HG03095 (cell line): ENCODE data around the gene AUNIP.
"Not testable (repeated sequence)": the region's sequence is repeated elsewhere in the genome, so short reads cannot be mapped to it uniquely, and the experiment has no call there.

Experiments used
- ATAC-seq: cut with Tn5 transposase; IDR thresholded peaks from one replicate; pipeline ENCODE4 v1.9.1; 2021; ENCODE audit warnings: moderate library complexity; ENCODE audit not compliant: unreplicated experiment

Gene AUNIP

DNA sequence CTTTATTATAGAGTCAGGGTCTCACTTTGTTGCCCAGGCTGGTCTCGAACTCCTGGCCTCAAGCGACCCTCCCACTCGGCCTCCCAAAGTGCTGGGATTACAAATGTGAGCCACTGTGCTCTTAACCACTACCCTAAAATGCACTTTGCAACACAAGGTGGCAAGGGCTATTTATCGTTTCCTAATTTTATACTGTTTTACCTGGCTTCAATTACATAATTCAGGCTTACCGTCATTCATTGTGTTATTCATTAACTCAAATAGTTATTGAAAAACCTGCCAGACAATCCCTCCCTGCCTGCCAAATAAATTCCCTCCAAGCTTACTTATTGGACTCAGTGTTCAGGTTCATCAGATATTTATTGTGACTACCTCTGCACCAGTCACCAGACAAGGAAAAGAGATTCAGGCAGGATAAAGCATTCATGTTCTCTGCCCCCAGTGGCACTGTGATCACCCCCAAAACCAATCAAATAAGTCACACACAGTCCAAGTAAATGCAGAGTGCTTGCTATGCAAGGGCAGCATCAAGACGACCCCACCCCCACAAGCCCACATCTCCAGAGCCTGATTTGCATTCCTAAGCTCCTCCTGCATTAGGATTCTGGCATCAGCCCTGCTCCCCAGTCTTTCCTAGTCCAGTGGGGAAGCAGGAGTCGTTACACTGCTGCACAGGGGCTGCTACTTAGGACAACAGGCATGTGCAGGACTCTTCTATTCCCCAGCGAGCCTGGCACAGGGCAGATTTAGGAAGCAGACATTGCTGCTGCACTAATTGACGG lies 8.1 kb upstream of the AUNIP start:
- no peak for ATAC-seq

DNA sequence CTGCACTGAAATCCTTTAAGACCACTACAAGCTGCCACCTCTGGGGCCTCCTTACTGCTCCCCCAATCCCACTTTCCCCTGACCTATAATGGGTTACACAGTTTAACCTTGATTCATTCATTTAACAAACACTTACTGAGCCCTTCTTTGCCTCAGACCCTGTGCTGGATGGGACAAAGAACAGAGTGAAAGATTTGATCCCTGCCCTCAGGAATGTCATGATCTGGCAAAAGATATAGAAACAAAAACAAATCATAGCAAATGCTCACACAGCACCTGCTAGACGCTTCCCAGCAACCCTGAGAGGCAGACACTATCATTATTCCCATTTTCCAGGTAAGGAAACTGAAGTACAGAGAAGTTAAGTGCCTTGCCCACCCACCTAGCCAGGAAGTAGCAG lies 7.0 kb upstream of the AUNIP start:
- ATAC-seq: no peak

DNA sequence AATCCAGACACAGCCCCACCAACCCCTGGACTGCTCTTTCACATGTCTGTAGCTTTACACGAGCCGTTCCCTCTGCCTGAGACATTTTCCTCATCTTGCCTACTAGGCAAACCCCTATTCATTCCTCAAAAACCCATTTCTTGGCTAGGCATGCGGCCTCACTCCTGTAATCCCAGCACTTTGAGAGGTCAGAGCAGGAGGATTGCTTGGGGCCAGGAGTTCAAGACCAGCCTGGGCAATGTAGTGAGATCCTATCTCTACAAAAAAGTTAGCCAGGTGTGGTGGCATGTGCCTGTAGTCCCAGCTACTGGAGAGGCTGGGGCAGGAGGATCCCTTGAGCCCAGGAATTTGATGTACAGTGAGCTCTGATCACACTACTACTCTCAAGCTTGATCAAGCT lies 5.2 kb upstream of the AUNIP start:
- ATAC-seq: no peak

DNA sequence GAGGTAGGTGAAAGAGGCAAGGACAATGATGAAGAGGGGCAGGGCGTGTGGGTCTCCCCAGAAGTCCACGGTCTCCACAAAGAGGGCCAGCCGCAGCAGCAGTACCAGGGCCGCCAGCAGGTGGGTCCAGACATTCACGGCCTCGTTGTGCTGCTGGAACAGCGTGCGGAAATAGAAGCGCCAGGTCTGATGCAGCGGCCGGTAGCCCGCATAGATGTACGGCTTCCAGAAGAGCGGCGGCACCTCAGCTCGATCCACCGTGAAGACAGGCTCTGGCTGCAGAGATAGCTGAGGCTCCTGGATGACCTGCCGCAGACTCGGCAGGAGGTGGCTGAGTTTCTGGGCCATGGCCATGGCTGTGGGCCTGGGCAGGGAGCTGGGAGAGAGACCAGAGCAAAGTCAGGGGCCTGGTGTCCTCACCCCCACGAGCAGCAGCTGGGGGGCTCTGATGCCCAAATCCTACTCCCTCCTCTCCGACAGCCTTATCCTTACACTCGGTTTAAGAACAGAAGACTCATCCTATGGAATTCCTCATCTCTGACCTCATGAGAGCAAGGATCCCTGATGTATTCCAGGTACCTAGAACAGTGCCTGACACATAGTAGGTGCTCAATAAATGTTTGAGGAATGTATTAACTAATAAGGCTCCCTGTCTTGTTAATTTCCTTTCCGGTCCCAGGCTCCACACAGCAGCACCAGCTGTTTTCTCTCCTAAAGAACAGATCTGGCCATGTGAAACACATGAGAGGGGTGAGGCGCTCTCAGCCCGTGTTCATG lies 4.4 kb upstream of the AUNIP start:
- ATAC-seq: no peak

DNA sequence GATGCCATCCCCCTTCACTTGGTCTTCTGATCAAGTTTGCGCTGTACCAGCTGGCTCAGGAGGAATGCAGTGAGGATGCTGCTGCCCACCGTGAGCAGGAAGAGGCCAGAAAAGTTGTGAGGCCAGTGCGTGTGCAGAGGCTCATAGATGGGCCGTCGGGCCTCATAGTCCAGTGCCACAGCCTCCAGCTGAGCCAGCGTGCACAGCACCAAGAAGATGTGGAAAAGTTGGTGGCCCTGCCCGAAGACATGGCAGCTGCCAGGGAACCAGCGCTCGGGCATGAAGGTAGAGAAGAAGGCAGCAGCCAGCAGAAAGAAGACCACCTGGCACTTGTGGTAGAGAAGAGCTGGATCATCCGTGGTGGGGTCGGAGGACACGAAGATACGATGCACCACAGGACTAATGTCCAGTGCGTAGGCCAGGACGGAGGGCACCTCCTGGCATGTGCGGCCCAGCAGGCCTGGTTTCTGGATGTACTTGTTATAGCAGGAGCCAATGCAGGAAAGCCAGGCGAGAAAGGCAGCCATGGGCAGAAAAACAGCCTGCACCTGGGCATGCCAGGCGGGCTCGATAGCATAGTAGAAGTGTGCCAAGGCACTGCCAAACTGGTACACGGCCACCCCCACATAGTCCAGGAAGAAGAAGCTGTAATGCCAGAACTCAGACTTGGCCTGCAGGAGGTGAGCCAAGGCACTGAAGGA lies 3.7 kb upstream of the AUNIP start:
- no peak for ATAC-seq

DNA sequence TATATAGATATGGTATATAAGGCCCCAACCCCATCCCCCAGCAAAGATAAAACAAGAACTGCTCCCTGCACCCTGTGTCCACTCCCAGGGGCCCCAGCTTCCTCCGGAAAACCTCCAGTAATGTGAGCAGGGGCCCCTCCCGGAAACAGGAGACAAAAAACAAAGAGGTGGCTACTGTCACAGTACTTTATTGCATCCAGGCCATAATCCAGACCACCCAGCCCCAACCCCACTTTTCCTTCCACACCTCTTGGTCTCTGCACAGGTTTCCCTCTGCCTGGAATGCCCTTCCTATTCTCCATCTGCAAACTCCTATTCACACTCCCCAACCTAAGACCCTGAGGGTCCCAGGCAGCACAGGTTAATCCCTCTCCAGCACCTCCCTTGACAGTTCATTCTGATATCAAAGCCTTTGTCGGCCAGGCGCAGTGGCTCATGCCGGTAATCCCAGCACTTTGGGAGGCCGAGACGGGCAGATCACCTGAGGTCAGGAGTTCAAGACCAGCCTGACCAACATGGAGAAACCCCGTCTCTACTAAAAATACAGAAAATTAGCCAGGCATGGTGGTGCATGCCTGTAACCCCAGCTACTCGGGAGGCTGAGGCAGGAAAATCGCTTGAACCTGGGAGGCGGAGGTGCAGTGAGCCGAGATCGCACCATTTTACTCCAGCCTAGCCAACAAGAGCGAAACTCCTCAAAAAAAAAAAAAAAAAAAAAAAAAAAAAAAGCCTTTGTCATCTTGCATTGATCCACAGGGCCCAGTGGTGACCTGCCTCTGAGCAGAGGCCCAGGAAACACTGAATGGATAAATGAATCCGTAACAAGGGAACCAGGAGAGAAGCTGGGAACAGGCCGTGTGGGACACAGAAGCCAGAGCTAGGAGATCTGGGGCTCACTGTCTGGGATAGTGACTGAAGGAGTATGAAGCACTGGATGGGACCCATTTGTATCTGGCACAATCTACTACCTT lies 2.3 kb upstream of the AUNIP start:
- no peak for ATAC-seq

DNA sequence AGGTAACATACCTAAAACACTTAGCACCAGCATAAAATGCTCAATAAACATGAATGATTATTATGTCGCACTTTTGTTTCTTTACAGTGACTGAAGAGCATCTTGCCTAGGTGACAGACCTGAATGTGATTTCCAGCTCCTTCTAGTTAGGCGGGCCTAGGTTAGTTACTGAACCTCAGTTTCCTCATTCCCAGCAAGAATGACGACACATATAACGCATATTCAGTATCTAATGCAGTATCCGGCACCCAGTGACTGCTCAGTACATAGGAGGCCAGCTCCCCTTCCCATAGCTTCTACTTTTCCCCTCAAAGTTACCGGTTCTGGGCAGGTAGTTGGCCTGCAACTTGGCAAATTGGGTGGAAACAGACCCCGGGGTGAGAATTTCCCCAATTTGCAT lies 763 bp downstream of the AUNIP start:
- ATAC-seq: no peak

DNA sequence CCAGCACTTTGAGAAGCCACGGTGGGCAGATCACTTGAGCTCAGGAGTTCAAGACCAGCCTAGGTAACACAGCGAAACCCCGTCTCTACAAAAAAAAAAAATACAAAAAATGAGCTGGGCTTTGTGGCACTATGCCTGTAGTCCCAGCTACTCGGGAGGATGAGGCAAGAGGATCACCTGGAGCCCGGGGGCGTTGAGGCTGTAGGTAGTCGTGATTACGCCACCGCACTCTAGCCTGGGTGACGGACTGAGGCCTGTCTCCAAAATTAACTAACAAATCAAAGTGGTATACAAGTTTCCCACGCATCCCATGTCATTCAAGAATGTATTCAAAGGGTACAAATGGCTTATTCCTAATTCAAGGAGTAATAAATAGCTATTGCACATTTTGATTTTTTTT lies 2.4 kb downstream of the AUNIP start:
- no peak for ATAC-seq

DNA sequence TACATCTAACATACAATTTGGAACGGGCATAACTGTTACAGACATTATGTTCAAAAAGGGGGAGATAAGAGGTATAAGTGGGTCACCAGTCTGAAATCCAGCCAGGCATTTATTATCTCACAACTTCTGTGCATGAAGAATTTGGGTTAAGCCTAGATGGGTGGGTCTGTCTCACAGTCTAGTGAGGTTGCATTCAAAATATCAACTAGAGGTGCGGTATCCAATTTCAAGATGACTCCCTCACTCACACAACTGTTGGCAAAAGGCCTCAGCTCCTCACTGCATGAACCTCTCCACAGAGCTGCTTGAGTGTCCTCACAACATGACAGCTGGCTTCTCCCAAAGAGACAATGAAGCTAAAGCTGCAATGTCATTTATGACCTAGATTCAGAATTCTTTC lies 4.7 kb downstream of the AUNIP start:
- no peak for ATAC-seq

DNA sequence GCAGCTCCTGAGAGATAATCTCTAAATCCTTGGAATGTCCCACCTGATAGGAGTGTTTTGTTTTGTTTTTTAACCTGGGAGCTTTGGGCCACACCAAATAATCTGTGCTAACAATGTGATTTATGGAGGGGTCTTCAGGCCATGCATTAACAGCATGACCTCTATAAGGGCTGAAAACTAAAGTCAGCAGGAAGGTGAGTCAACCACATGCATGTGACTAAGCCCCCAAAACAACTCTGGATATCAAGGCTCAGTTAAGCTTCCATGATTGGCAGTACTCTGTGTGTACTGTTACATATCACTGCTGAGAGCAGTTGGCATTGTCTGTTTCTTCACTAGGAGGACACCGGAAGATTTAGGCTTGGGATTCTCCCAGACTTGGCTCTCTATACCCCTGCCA lies 10.7 kb downstream of the AUNIP start:
- no peak for ATAC-seq

DNA sequence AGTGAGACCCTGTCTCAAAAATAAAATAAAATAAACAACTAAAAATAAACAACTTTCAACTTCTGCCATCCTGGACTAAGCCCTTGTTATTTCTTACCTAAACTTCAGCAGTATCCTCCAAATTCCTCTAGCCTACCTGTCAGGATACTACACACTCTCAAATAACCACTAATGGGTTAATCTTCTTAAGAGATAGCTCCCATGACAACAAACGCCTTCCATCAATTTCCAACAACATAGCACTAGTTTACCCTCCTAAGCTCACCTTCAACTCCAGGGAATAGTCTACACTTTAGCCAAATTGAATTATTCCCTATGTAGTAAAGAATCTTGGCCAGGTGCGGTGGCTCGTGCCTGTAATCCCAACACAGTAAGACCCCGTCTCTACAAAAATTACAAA lies 11.3 kb downstream of the AUNIP start:
- no peak for ATAC-seq

DNA sequence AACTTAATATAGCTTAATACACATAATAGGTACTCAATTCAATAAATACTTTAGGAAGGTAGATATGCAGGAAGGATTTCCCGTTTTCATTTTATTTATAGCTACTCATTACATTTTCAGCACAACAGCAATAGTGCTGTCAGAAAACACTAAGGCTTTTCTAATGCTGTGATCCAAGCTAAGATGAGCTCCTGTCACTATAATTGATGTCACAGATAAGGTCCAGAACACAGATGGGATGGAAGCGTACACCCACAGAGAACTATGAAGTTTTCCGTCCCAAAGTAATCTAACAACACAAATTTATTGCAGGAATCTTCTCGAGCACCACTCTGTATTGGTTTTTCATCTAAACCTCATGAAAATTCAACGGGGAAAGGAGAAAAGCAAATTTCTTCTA lies 13.6 kb downstream of the AUNIP start:
- ATAC-seq: no peak

DNA sequence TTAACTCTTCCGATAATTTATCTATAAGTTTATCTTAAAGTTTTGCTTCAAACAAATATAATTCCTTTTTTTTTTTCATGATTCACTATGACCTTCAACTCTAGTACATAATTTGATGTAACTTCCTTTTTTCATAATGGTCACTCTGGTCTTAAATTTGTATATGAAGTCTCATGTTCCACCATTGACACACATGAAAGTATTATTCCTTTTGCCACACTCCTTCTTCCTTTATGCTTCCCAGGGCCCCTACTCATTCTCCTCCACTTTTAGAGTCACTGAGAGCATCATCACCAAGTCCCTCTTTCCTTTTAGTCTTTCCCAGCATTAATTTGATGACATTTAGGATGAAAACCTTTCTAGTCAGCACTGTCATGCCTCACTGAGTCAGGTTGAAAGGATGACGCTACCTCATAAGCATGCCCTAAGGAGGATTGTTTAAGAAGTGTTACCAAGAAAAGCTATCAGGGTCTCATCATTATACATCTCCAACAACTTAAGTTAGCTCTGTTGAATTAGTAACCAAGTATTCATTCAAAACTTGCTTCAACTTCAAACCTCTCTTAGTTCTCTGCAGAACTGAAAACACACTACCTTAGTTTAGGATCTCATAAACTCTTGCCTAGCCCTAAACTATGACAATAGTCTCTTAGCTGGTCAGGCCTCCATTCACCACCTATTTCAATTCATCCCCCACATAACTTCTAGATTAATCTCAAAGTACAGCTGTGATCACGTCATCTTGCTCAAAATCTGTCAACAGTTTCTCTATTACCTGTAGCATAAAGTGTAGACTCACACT lies 14.5 kb downstream of the AUNIP start:
- ATAC-seq: no peak

DNA sequence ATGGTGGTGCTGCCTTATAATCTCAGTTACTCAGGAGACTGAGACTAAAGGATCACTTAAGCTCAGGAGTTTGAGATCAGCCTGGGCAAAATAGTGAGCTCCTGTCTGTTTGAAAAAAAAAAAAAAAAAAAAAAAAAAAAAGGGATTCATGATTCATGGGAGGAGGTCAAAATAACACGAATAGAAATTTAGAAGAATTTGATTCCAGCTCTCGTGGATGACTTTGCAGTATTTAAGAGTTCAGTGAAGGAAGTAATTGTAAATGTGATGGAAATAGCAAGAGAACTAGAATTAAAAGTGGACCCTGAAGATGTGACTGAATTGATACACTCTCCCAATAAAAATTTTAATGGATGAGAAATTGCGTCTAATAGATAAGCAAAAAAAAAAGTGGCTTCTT lies 15.8 kb downstream of the AUNIP start:
- no peak for ATAC-seq

DNA sequence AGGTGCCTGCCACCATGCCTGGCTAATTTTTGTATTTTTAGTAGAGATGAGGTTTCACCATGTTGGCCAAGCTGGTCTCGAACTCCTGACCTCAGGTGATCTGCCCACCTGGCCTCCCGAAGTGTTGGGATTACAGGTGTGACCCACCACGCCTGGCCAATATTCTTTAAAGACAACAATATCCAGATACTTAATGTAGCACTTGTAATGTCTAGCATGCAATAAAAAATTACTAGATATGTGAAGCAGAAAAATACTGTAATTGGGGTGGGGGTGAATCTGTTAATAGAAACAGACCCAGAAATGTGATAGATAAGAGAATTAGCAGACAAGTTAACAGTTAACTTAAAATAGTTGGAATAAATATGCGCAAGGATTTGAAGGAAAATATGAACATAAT lies 19.4 kb downstream of the AUNIP start:
- ATAC-seq: not testable (repeated sequence)

DNA sequence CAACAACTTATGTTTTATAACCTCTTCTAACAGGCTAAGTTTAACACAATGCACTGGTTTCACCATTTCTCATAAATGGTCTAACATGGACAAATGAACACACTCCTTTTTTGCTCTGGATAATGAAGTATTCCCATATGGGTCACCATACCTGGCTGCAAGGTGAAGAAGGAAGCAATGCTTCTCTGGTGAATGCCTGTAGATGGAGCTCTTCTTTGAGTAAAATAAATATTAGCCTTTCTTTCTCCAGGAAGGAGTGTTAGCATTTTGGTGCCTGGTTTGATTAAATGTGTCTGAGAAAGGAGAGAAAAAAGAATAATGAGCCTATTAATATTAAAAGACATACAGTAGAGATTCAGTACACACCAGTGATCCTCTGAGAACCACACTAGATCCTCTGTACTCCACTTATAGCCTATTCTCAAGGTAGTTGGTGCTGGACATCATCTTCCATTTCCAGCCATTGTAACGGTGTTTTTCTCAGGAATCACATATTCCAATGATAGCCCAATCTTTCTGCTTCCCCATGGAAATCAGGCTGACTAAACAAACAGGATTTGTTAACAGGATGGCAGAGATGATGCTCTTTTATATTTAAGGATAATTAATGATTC lies 21.9 kb downstream of the AUNIP start:
- no peak for ATAC-seq

DNA sequence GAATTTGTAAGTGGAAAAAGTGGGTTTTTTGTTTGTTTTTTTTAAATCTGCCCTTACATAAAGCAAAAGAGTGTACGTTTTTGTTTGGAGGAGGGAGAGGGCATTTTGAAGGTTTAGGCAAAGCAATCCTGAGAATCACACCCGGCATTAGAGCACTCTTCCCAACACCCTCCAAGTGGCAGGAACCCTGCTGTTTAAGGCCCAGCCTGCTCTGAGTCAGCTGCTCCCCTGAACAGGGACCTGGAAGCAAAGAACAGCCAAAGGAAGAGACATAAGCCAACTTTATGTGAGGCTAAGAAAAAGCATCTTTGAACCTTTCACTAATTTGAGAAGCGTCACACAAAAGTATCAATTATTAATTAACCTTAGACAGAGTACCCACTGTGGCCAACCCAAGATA lies 22.6 kb downstream of the AUNIP start:
- ATAC-seq: no peak

DNA sequence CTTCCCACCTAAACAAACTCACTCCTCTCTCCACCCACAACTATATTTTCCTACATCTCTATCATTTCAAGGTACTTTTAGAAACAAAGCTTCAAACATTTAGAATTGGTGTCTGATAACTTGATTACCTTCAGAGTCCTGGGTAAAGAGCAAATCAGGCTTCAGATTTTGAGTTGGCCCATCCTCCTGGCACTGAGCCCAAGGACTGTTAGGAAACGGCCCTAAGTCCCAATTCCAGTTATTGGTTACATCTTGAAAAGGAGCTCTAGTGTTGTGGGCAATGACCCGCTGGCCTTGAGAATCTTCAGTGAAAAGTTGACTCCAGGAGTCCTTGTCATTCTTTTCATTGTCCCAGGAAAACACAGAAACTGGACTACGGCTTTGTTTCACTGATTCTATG lies 24.4 kb downstream of the AUNIP start:
- ATAC-seq: no peak

DNA sequence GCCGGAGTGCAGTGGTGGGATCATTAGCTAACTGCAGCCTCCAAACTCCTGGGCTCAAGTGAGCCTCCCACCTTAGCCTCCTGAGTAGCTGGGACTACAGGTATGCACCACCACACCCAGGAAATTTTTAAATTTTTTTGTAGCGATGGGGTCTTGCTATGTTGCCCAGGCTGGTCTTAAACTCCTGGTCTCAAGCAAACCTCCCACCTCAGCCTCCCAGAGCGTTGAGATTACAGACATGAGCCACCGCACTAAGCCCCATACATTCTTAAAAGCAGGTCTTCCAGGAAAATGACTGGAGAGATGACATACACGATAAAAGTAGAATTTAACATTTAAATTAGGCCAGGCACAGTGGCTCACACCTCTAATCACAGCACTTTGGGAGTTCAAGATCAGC lies 26.1 kb downstream of the AUNIP start:
- ATAC-seq: no peak
